GM03348 (cell line): ENCODE results near the gene NEDD4L.
"Not testable (repeated sequence)": the region's sequence is repeated elsewhere in the genome, so short reads cannot be mapped to it uniquely, and the experiment has no call there.

Source experiments
- DNase-seq: peaks from one replicate; pipeline ENCODE4 v3.0.0; 2012; ENCODE audit warnings: low spot score

Gene NEDD4L

GRCh38 chr18:58241026-58241679 is 197.1 kb downstream of the NEDD4L start:
- no peak for DNase-seq

GRCh38 chr18:58241877-58242276 is 197.9 kb downstream of the NEDD4L start:
- DNase-seq, result peak; percentile 84

- no peak for DNase-seq
Measured at GRCh38 chr18:58242435-58242834, 198.4 kb downstream of the NEDD4L start.

GRCh38 chr18:58242968-58243367 is 198.9 kb downstream of the NEDD4L start:
- no peak for DNase-seq

- no peak for DNase-seq
Measured at GRCh38 chr18:58243401-58243800, 199.4 kb downstream of the NEDD4L start.

- DNase-seq, result no peak
Measured at GRCh38 chr18:58247363-58247834, 203.4 kb downstream of the NEDD4L start.

- peak; percentile 61 for DNase-seq
Measured at GRCh38 chr18:58249712-58250111, 205.7 kb downstream of the NEDD4L start.

GRCh38 chr18:58251416-58251815 is 207.4 kb downstream of the NEDD4L start:
- DNase-seq, result no peak

GRCh38 chr18:58252166-58252565 is 208.1 kb downstream of the NEDD4L start:
- DNase-seq, result no peak

GRCh38 chr18:58253318-58253717 is 209.3 kb downstream of the NEDD4L start:
- no peak for DNase-seq

- DNase-seq, result no peak
Measured at GRCh38 chr18:58253871-58254270, 209.8 kb downstream of the NEDD4L start.

- DNase-seq, result no peak
Measured at GRCh38 chr18:58254873-58255511, 211.0 kb downstream of the NEDD4L start.

- no peak for DNase-seq
Measured at GRCh38 chr18:58255701-58256311, 211.8 kb downstream of the NEDD4L start.

GRCh38 chr18:58256316-58257080 is 212.5 kb downstream of the NEDD4L start:
- no peak for DNase-seq

- peak; percentile 40 for DNase-seq
Measured at GRCh38 chr18:58257461-58257860, 213.4 kb downstream of the NEDD4L start.

- no peak for DNase-seq
Measured at GRCh38 chr18:58258692-58259342, 214.8 kb downstream of the NEDD4L start.

- no peak for DNase-seq
Measured at GRCh38 chr18:58263055-58263957, 219.3 kb downstream of the NEDD4L start.

- no peak for DNase-seq
Measured at GRCh38 chr18:58264075-58264474, 220.0 kb downstream of the NEDD4L start.

- DNase-seq, result no peak
Measured at GRCh38 chr18:58264840-58265239, 220.8 kb downstream of the NEDD4L start.

- not testable (repeated sequence) for DNase-seq
Measured at GRCh38 chr18:58265489-58265888, 221.5 kb downstream of the NEDD4L start.

GRCh38 chr18:58266291-58266690 is 222.3 kb downstream of the NEDD4L start:
- DNase-seq, result no peak
